SK-N-SH treated with all-trans-retinoic acid at 6 μM for 48 hours (cell line): ENCODE measurements around the gene ZBED4.

Experiments
- ATAC-seq: fragments of 200-7000 bp; cut with Tn5 transposase; 3 replicates; pipeline ENCODE4 v1.9.1; 2020; ENCODE audit warnings: mild to moderate bottlenecking, moderate library complexity
- ARNTL ChIP-seq: fragments of 450-650 bp; formaldehyde crosslinking; IDR thresholded peaks from 2 replicates; pipeline ENCODE4 v1.5.0; 2020; ENCODE audit warnings: low read depth, mild to moderate bottlenecking, moderate library complexity, borderline replicate concordance
- BACH2 ChIP-seq: fragments of 250-450 bp; sonication (Bioruptor Pico); IDR thresholded peaks from 2 replicates; pipeline ENCODE4 v1.9.0; 2021; ENCODE audit warnings: mild to moderate bottlenecking, borderline replicate concordance
- CREB5 ChIP-seq: fragments of 250-450 bp; sonication (Bioruptor Pico); IDR thresholded peaks from 2 replicates; pipeline ENCODE4 v1.5.1; 2020; ENCODE audit warnings: low read depth, mild to moderate bottlenecking, moderate library complexity
- CSDC2 ChIP-seq: fragments of 250-450 bp; sonication (Bioruptor Pico); IDR thresholded peaks from 2 replicates; pipeline ENCODE4 v1.5.0; 2020; ENCODE audit warnings: mild to moderate bottlenecking, moderate library complexity
- CSRNP3 ChIP-seq: fragments of 250-450 bp; sonication (Bioruptor Pico); IDR thresholded peaks from 2 replicates; pipeline ENCODE4 v1.5.1; 2021; ENCODE audit warnings: mild to moderate bottlenecking, moderate library complexity
- ESRRG ChIP-seq: fragments of 250-450 bp; sonication (Bioruptor Pico); IDR thresholded peaks from 2 replicates; pipeline ENCODE4 v1.6.1; 2021; ENCODE audit warnings: mild to moderate bottlenecking
- GLIS3 ChIP-seq: fragments of 250-450 bp; sonication (Bioruptor Pico); IDR thresholded peaks from 2 replicates; pipeline ENCODE4 v1.5.0; 2020; ENCODE audit warnings: mild to moderate bottlenecking, moderate library complexity
- OSR1 ChIP-seq: fragments of 250-450 bp; sonication (Bioruptor Pico); IDR thresholded peaks from 2 replicates; pipeline ENCODE4 v1.8.0; 2022; ENCODE audit warnings: moderate library complexity, mild to moderate bottlenecking, inconsistent platforms
- PATZ1 ChIP-seq: fragments of 250-450 bp; sonication (Bioruptor Pico); IDR thresholded peaks from 2 replicates; pipeline ENCODE4 v1.8.0; 2020; ENCODE audit warnings: mild to moderate bottlenecking, moderate library complexity, borderline replicate concordance
- PPARA ChIP-seq: fragments of 250-450 bp; sonication (Bioruptor Pico); IDR thresholded peaks from 2 replicates; pipeline ENCODE4 v1.5.0; 2020; ENCODE audit warnings: mild to moderate bottlenecking, borderline replicate concordance
- RARB ChIP-seq: fragments of 250-450 bp; sonication (Bioruptor Pico); IDR thresholded peaks from 2 replicates; pipeline ENCODE4 v1.8.0; 2021; ENCODE audit warnings: mild to moderate bottlenecking, moderate library complexity
- SNAI2 ChIP-seq: fragments of 250-450 bp; sonication (Bioruptor Pico); IDR thresholded peaks from 2 replicates; pipeline ENCODE4 v1.5.0; 2020; ENCODE audit warnings: mild to moderate bottlenecking, moderate library complexity
- TCF4 ChIP-seq: fragments of 250-450 bp; sonication (Bioruptor Pico); IDR thresholded peaks from 2 replicates; pipeline ENCODE4 v1.8.0; 2021; ENCODE audit warnings: mild to moderate bottlenecking, moderate library complexity, borderline replicate concordance
- TOX ChIP-seq: fragments of 250-450 bp; sonication (Bioruptor Pico); IDR thresholded peaks from 2 replicates; pipeline ENCODE4 v1.8.0; 2021; ENCODE audit warnings: mild to moderate bottlenecking, moderate library complexity, borderline replicate concordance
- ZC3H10 ChIP-seq: fragments of 250-450 bp; sonication (Bioruptor Pico); IDR thresholded peaks from 2 replicates; pipeline ENCODE4 v1.5.1; 2021; ENCODE audit warnings: mild to moderate bottlenecking, moderate library complexity
- ZFP3 ChIP-seq: fragments of 250-450 bp; sonication (Bioruptor Pico); IDR thresholded peaks from 2 replicates; pipeline ENCODE4 v1.5.0; 2020; ENCODE audit warnings: mild to moderate bottlenecking, moderate library complexity
- ZFP30 ChIP-seq: fragments of 450-650 bp; formaldehyde crosslinking; IDR thresholded peaks from 2 replicates; pipeline ENCODE4 v1.5.0; 2022; ENCODE audit warnings: mild to moderate bottlenecking, moderate library complexity
- ZNF565 ChIP-seq: fragments of 450-650 bp; formaldehyde crosslinking; conservative IDR thresholded peaks from 2 replicates; pipeline ENCODE4 v1.5.0; 2020; ENCODE audit warnings: low read depth, mild to moderate bottlenecking, moderate library complexity
- ZNF70 ChIP-seq: fragments of 450-650 bp; formaldehyde crosslinking; IDR thresholded peaks from 2 replicates; pipeline ENCODE4 v1.5.0; 2020; ENCODE audit warnings: mild to moderate bottlenecking, moderate library complexity
- ZNF8 ChIP-seq: fragments of 450-650 bp; formaldehyde crosslinking; IDR thresholded peaks from 2 replicates; pipeline ENCODE4 v1.5.0; 2020; ENCODE audit warnings: mild to moderate bottlenecking, moderate library complexity
- TF ChIP-seq, protein P1 (sequence below): fragments of 250-450 bp; sonication (Bioruptor Pico); IDR thresholded peaks from 2 replicates; pipeline ENCODE4 v1.8.0; 2021; ENCODE audit warnings: low read depth, mild to moderate bottlenecking, moderate library complexity, borderline replicate concordance
- TF ChIP-seq, protein P2 (sequence below): fragments of 250-450 bp; sonication (Bioruptor Pico); IDR thresholded peaks from 2 replicates; pipeline ENCODE4 v1.5.0; 2020; ENCODE audit warnings: mild to moderate bottlenecking, moderate library complexity

Gene ZBED4

GRCh38 chr22:49863931-49864330, 10.3 kb downstream of the ZBED4 start:
- ATAC-seq: no peak
- TF ChIP-seq ZNF8: no peak

GRCh38 chr22:49865156-49865555, 11.5 kb downstream of the ZBED4 start:
- no peak for TF ChIP-seq BACH2 (CRISPR knock-in tag)
- TF ChIP-seq CSRNP3: no peak
- no peak for TF ChIP-seq CSDC2 (CRISPR knock-in tag)
- TF ChIP-seq ESRRG: no peak
- no peak for TF ChIP-seq SNAI2
- no peak for TF ChIP-seq TOX (CRISPR knock-in tag)
- TF ChIP-seq, protein P1, sequence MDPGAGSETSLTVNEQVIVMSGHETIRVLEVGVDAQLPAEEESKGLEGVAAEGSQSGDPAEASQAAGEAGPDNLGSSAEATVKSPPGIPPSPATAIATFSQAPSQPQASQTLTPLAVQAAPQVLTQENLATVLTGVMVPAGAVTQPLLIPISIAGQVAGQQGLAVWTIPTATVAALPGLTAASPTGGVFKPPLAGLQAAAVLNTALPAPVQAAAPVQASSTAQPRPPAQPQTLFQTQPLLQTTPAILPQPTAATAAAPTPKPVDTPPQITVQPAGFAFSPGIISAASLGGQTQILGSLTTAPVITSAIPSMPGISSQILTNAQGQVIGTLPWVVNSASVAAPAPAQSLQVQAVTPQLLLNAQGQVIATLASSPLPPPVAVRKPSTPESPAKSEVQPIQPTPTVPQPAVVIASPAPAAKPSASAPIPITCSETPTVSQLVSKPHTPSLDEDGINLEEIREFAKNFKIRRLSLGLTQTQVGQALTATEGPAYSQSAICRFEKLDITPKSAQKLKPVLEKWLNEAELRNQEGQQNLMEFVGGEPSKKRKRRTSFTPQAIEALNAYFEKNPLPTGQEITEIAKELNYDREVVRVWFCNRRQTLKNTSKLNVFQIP (CRISPR knock-in tag): no peak
- TF ChIP-seq PATZ1 (CRISPR knock-in tag): no peak
- no peak for TF ChIP-seq RARB (CRISPR knock-in tag)
- TF ChIP-seq ZFP30 (CRISPR knock-in tag): no peak
- TF ChIP-seq, protein P2, sequence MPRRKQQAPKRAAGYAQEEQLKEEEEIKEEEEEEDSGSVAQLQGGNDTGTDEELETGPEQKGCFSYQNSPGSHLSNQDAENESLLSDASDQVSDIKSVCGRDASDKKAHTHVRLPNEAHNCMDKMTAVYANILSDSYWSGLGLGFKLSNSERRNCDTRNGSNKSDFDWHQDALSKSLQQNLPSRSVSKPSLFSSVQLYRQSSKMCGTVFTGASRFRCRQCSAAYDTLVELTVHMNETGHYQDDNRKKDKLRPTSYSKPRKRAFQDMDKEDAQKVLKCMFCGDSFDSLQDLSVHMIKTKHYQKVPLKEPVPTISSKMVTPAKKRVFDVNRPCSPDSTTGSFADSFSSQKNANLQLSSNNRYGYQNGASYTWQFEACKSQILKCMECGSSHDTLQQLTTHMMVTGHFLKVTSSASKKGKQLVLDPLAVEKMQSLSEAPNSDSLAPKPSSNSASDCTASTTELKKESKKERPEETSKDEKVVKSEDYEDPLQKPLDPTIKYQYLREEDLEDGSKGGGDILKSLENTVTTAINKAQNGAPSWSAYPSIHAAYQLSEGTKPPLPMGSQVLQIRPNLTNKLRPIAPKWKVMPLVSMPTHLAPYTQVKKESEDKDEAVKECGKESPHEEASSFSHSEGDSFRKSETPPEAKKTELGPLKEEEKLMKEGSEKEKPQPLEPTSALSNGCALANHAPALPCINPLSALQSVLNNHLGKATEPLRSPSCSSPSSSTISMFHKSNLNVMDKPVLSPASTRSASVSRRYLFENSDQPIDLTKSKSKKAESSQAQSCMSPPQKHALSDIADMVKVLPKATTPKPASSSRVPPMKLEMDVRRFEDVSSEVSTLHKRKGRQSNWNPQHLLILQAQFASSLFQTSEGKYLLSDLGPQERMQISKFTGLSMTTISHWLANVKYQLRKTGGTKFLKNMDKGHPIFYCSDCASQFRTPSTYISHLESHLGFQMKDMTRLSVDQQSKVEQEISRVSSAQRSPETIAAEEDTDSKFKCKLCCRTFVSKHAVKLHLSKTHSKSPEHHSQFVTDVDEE (CRISPR knock-in tag): no peak
- TF ChIP-seq ZNF8: no peak
- no peak for TF ChIP-seq OSR1
- no peak for TF ChIP-seq TCF4
- no peak for TF ChIP-seq ZFP3 (CRISPR knock-in tag)
- TF ChIP-seq, all 23 proteins: peak for 0
- no peak for ATAC-seq

DNA sequence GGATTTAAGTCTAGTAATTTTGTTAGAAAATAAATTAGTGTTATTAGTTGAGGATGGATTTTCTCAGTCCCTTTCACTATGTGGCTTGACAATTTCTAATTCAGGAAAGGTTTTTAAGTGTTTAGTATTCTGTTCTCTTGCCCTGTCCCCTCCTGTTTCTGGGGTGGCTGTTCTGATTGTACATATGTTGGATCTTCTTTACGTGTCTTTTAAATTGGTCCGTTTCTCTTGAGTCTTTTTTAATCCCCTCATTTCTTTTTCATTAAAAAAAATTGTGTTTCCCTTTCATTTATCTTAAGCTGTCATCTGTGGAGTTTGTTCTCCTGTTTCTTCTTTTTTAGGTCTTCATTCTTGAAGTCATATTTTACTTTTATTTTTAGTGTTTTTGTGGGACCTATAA, 12.5 kb downstream of the ZBED4 start:
- no peak for ATAC-seq
- TF ChIP-seq PATZ1 (CRISPR knock-in tag) (no peak), ZNF8 (no peak), RARB (CRISPR knock-in tag) (no peak), ZFP3 (CRISPR knock-in tag) (no peak), TCF4 (no peak), ARNTL (CRISPR knock-in tag) (no peak), SNAI2 (no peak), ZFP30 (CRISPR knock-in tag) (no peak), ZNF565 (CRISPR knock-in tag) (no peak), CREB5 (no peak), ZNF70 (no peak), ESRRG (no peak), GLIS3 (CRISPR knock-in tag) (no peak), PPARA (no peak), ZC3H10 (CRISPR knock-in tag) (no peak), BACH2 (CRISPR knock-in tag) (no peak)
- TF ChIP-seq, protein P1 (CRISPR knock-in tag): no peak
- TF ChIP-seq, protein P2 (CRISPR knock-in tag): no peak
